AG10803 (cell line): ENCODE results near the gene SLC6A2.

Experiments used
- DNase-seq: peaks from one replicate; pipeline ENCODE4 v3.0.0; 2010; ENCODE audit warnings: low read depth
- H3K4me3 ChIP-seq: 2 replicates; pipeline ENCODE4 v1.5.1; 2011; ENCODE audit warnings: mild to moderate bottlenecking, low read length, control low read depth
- TF ChIP-seq, protein P1 (sequence below): conservative IDR thresholded peaks from 2 replicates; pipeline ENCODE4 v1.5.1; 2011; ENCODE audit warnings: mild to moderate bottlenecking, low read length, control low read depth, inconsistent platforms

The SLC6A2 gene

DNA sequence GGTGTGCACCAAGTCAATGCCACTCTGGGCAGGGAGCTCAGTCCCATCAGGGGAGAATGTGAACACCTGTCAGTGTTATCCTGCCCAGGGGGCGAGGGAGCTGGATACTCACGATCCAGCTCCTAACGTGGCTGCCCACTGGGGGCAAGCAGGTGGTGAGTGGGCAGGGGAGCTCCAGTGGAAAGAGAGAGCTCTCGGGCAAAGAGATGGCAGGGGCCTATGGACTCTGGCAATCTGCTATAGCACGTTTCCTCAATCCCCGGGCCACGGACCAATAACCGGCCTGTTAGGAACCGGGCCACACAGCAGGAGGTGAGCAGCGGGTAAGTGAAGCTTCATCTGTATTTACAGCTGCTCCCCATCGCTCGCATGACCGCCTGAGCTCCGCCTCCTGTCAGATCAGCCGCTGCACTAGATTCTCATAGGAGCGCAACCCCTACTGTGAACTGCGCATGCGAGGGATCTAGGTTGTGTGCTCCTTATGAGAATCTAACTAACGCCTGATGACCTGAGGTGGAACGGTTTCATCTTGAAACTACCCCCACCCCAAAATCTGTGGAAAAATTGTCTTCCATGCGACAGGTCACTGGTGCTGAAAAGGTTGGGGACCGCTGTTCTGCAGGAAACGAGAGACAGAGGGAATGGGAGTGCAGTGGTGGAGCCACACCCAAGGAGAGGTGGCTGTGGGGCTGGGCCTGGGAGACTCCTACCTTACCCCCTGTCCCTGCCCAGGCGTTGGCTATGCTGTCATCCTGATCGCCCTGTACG lies 15.6 kb downstream of the SLC6A2 start:
- TF ChIP-seq, protein P1, sequence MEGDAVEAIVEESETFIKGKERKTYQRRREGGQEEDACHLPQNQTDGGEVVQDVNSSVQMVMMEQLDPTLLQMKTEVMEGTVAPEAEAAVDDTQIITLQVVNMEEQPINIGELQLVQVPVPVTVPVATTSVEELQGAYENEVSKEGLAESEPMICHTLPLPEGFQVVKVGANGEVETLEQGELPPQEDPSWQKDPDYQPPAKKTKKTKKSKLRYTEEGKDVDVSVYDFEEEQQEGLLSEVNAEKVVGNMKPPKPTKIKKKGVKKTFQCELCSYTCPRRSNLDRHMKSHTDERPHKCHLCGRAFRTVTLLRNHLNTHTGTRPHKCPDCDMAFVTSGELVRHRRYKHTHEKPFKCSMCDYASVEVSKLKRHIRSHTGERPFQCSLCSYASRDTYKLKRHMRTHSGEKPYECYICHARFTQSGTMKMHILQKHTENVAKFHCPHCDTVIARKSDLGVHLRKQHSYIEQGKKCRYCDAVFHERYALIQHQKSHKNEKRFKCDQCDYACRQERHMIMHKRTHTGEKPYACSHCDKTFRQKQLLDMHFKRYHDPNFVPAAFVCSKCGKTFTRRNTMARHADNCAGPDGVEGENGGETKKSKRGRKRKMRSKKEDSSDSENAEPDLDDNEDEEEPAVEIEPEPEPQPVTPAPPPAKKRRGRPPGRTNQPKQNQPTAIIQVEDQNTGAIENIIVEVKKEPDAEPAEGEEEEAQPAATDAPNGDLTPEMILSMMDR, result no peak
- no peak for DNase-seq
- no peak overlapping the region for H3K4me3 ChIP-seq

DNA sequence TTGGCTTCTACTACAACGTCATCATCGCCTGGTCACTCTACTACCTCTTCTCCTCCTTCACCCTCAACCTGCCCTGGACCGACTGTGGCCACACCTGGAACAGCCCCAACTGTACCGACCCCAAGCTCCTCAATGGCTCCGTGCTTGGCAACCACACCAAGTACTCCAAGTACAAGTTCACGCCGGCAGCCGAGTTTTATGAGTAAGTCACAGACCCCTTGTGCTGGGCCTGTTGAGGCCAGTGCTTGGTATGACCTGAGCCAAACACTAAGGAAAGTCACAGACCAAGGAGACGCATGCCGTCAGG lies 16.1 kb downstream of the SLC6A2 start:
- H3K4me3 ChIP-seq, result no peak overlapping the region
- TF ChIP-seq, protein P1, result no peak
- DNase-seq, result no peak

DNA sequence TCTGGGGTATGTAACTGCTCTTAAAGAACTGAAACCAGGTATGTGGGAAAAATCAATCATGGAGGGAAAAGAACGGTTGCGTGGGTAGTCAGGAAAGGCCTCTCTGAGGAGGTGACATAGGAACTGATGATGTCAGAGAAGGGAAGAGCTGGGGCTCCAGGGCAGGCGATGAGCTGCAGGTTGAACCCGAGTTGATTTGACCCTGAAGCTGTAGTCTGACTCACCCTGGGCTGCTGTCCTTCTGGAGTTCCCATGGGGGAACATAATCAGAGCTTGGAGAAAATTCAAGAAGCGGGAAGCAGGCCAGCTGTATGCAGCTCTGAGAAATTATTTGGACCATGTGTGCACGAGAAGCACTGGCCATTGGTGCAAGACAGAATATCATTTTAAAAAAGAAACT lies 16.7 kb downstream of the SLC6A2 start:
- H3K4me3 ChIP-seq, result no peak overlapping the region
- TF ChIP-seq, protein P1, result no peak
- DNase-seq, result peak; percentile 79

DNA sequence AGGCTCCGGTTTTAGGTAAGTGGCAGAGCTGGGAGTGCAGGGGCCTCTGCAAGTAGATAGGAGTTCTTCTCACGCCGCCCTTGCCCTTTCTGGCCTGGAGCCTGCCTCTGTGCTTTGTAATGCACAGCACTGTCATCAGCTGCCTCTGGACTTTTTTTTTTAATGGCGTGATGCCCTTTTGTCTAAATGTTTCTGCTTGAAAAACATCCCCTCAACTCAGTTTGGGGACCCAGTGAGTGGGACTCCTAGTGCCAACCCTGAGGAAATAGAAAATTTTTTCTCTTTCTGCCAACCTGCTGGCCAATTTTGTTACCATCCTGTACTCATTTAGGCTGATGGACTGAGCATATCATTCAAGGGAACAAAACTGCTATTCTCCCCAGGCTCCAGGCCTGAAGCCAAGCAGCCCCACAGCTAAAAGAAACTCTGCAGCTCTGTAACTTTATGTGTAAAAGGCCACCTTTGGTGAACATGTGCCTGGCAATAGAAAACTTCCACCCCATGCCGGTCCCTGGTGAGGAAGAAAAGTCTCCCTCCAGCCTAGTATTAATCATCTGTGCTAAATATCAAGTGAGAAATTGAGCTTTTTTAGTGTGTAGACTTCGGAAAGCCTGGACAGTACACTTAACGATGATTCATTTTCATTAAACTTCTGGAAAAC lies 22.5 kb downstream of the SLC6A2 start:
- H3K4me3 ChIP-seq, result no peak overlapping the region
- TF ChIP-seq, protein P1, result no peak
- no peak for DNase-seq

DNA sequence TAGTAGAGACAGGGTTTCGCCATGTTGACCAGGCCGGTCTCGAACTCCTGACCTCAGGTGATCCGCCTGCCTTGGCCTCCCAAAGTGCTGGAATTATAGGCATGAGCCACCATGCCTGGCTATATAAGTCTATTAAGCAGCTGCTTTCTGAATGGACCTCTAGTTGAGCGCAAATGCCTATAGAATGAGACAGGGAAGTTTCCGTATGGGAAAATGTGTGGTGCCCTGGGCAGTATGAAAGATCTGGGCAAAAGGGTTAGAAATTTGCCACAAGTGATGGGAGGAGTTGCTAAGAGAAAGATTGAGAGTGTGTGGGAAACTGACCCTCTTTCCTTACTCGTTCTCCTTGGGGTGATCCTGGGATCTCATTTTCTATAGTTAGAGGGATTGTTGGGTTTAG lies 26.3 kb downstream of the SLC6A2 start:
- TF ChIP-seq, protein P1, result no peak
- H3K4me3 ChIP-seq, result no peak overlapping the region
- no peak for DNase-seq

DNA sequence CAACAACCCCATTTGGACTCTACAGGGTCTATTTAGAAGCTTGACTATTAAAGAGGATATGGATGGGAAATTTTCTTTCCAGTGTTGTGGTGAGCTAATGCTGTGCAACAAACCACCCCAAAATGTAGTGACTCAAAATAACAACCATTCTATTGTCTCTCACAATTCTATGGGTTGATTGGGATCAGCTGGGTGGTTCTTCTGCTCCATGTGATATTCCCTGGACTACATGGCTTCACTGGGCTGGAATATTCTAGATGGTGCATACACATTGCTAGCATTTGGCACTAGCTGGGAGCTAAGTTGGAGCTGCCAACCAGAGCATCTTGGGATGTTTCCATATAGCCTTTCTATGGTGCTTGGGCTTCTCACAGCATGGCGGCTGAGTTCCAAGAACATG lies 30.2 kb downstream of the SLC6A2 start:
- no peak overlapping the region for H3K4me3 ChIP-seq
- DNase-seq, result no peak
- TF ChIP-seq, protein P1, result no peak

DNA sequence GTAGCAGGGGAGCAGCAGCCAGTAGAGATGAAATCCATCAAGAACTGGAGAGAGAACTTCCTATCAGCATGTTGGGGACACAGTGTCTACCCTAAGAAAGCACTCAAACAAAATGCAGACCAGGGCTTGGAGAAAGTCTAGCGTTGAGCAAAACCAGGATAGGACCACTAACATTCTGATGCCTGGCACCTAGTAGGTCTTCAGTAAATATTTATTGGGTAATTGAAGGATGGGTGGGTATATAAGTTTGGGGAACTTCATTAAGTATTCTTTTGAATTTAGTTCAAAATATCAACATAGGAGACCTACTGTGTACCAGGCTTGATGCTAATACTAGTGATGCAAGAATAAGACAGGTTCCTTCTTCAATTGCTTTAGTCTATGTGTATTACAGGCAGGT lies 30.9 kb downstream of the SLC6A2 start:
- H3K4me3 ChIP-seq, result no peak overlapping the region
- TF ChIP-seq, protein P1, result no peak
- no peak for DNase-seq
